Right lobe of liver (tissue), 6 donors: ENCODE results near the gene SPHK2. TPM values are rescaled to one million over a fixed set of nuclear protein-coding genes. Genes with fewer than 3 reads are reported as not detected.
A peak's percentile ranks its signal among the peaks of the same experiment; 100 is the strongest.

Experiments used
- ATAC-seq, 4 donors: fragments of 200-7000 bp; cut with Tn5 transposase; one replicate each; pipeline ENCODE4 v1.9.1; 2020; ENCODE audit warnings: mild to moderate bottlenecking in 4 of 4, moderate library complexity in 4 of 4
- DNase-seq, 3 donors: peaks; one replicate each; pipeline ENCODE4 v3.0.0-alpha.2; 2020
- H3K27ac ChIP-seq, 3 donors: fragments of 200-600 bp; one replicate each; pipeline ENCODE4 v1.8.0; 2022
- H3K27me3 ChIP-seq, 2 donors: fragments of 200-600 bp; one replicate each; pipeline ENCODE4 v1.8.0; 2022
- H3K36me3 ChIP-seq, 4 donors: fragments of 200-600 bp; sonication (generic) in 1 of 4; one replicate each; pipeline versions ENCODE4 v1.5.1 to v1.8.0; 2017 to 2022; ENCODE audit warnings: control low read depth in 1 of 4
- H3K4me1 ChIP-seq, 4 donors: fragments of 200-600 bp; sonication (generic) in 1 of 4; one replicate each; pipeline versions ENCODE4 v1.5.1 to v1.8.0; 2017 to 2022; ENCODE audit warnings: control low read depth in 1 of 4
- H3K4me3 ChIP-seq, 3 donors: fragments of 200-600 bp; one replicate each; pipeline ENCODE4 v1.8.0; 2022
- H3K9me3 ChIP-seq, 4 donors: fragments of 200-600 bp; sonication (generic) in 1 of 4; one replicate each; pipeline versions ENCODE4 v1.5.1 to v1.8.0; 2017 to 2022; ENCODE audit warnings: control low read depth in 1 of 4
- CTCF ChIP-seq, 4 donors: fragments of 200-600 bp in 3 of 4; fragments of 450-650 bp in 1 of 4; IDR thresholded peaks; one replicate each; pipeline versions ENCODE4 v1.5.1 to v1.8.0; 2016 to 2022; ENCODE audit warnings: antibody characterized with exemption in 4 of 4, mild to moderate bottlenecking in 2 of 4
- POLR2A ChIP-seq: fragments of 450-650 bp; IDR thresholded peaks from one replicate; pipeline ENCODE4 v1.6.1; 2017; ENCODE audit warnings: antibody characterized with exemption, mild to moderate bottlenecking
- WGBS: methylation state at CpG from one replicate; pipeline ENCODE4 v1.1.6; 2018; ENCODE audit warnings: low coverage, low lambda C conversion rate; ENCODE audit not compliant: insufficient coverage; ENCODE audit errors: missing lambda C conversion rate; 5-methylcytosine and 5-hydroxymethylcytosine counted together
- intact Hi-C, 2 donors: fragments of 100-400 bp; cut with DNase I; formaldehyde crosslinking; loops; one replicate each; pipeline versions ENCODE4 v1.11.2 to v1.14.1; 2022
- total RNA-seq, 6 experiments: library from RNA; depleted of rRNA in 2 of 6; stranded (reverse); fragments of >200 nt in 2 of 6; fragmentation: NEBNext Ultra II Directional in 3 of 6; extraction: Animal tissue kit (Norgen Biotek cat#: 25700) in 3 of 6; gene quantifications; one replicate each; pipeline versions ENCODE4 v1.1.0 to v1.2.4, GENCODE V29; 2016 to 2023
- donor health status: DM: no; HTN: yes; CAD: no.
- donor health status: DM: no; HTN: no; CAD: no.
- donor health status: DM: no; HTN: no; CAD: no.
- donor health status: DM: no; HTN: yes; CAD: no.
- donor health status: DM: no; HTN: yes; CAD: no.

Gene SPHK2
- total RNA-seq, 6 experiments from 2014 or later, result 11.4 to 30.1 (median 17.2) TPM

- WGBS, result 59% methylated on average over 5 of the region's 19 CpGs
- no peak for DNase-seq
Measured at GRCh38 chr19:48615231-48616040, 3.9 kb upstream of the SPHK2 start.

GRCh38 chr19:48616041-48616436 lies 3.3 kb upstream of the SPHK2 start:
- H3K36me3 ChIP-seq, result peaks cover 0 to 28% (median 16%) of the 10 kb centered on the region in 4 donors
- no peaks in the 10 kb centered on the region for H3K9me3 ChIP-seq
- WGBS, result 63% methylated on average over 3 of the region's 16 CpGs
- DNase-seq, result no peak
- ATAC-seq, result no peak
- H3K27ac ChIP-seq, result no peak overlapping the region
- intact Hi-C loops, result no loop called here
- H3K4me3 ChIP-seq, result no peak overlapping the region
- no peak for TF ChIP-seq POLR2A
- no peak for TF ChIP-seq CTCF (IDR thresholded peaks at IDR 0.05)
- peaks cover 0 to 26% (median 11%) of the 10 kb centered on the region in 4 donors for H3K4me1 ChIP-seq
- H3K27me3 ChIP-seq, result no peaks in the 10 kb centered on the region

More at GRCh38 chr19:48615231-48616040, 3.9 kb upstream of the SPHK2 start:
- Histone ChIP-seq H3K36me3 (peaks cover 0 to 28% (median 16%) of the 10 kb centered on the region in 4 donors), H3K4me1 (peaks cover 0 to 26% (median 11%) of the 10 kb centered on the region in 4 donors), H3K27ac (no peak overlapping the region), H3K27me3 (no peaks in the 10 kb centered on the region), H3K9me3 (no peaks in the 10 kb centered on the region), H3K4me3 (no peak overlapping the region)
- ATAC-seq, result no peak
- intact Hi-C loops, result no loop called here
- no peak for TF ChIP-seq CTCF (IDR thresholded peaks at IDR 0.05)
- no peak for TF ChIP-seq POLR2A

GRCh38 chr19:48616491-48617056 lies 2.7 kb upstream of the SPHK2 start:
- ATAC-seq, result no peak
- Histone ChIP-seq H3K27ac (no peak overlapping the region), H3K4me1 (peaks cover 0 to 26% (median 11%) of the 10 kb centered on the region in 4 donors), H3K27me3 (no peaks in the 10 kb centered on the region), H3K4me3 (no peak overlapping the region), H3K9me3 (no peaks in the 10 kb centered on the region), H3K36me3 (peaks cover 0 to 28% (median 16%) of the 10 kb centered on the region in 4 donors)
- no peak for TF ChIP-seq CTCF (IDR thresholded peaks at IDR 0.05)
- TF ChIP-seq POLR2A, result no peak
- 90% methylated on average over 10 of the region's 12 CpGs for WGBS
- DNase-seq, result no peak
- intact Hi-C loops, result no loop called here

- H3K27ac ChIP-seq, result no peak overlapping the region
Measured at GRCh38 chr19:48617146-48617937, 2.0 kb upstream of the SPHK2 start.

More at GRCh38 chr19:48617146-48617937, 2.0 kb upstream of the SPHK2 start:
- DNase-seq (no peak), ATAC-seq (no peak)
- no peak for TF ChIP-seq POLR2A
- TF ChIP-seq CTCF (IDR thresholded peaks at IDR 0.05), result no peak
- Histone ChIP-seq H3K9me3 (no peaks in the 10 kb centered on the region), H3K4me1 (peaks cover 0 to 28% (median 11%) of the 10 kb centered on the region in 4 donors), H3K36me3 (peaks cover 0 to 28% (median 16%) of the 10 kb centered on the region in 4 donors), H3K27me3 (no peaks in the 10 kb centered on the region), H3K4me3 (peak overlapping the region; percentile 64 to 91 (median 70))
- WGBS, result 53% methylated on average over 12 of the region's 18 CpGs
- intact Hi-C loops, result no loop called here
